Ascending aorta (tissue), 2 donors: Measurements from ENCODE around the gene LHFPL3. TPM values are rescaled to one million over a fixed set of nuclear protein-coding genes. Genes with fewer than 3 reads are reported as not detected.

Experiments
- DNase-seq, 2 donors: peaks; one replicate each; pipeline ENCODE4 v3.0.0-alpha.2; 2019; ENCODE audit warnings: low spot score in 2 of 2
- H3K27ac ChIP-seq, 2 donors: fragments of 200-600 bp; sonication (generic); one replicate each; pipeline ENCODE4 v1.5.1; 2016 to 2017; ENCODE audit warnings: mild to moderate bottlenecking in 1 of 2
- H3K27me3 ChIP-seq: fragments of 200-600 bp; sonication (generic); one replicate; pipeline ENCODE4 v1.5.1; 2017
- H3K36me3 ChIP-seq, 2 donors: fragments of 200-600 bp; sonication (generic); one replicate each; pipeline ENCODE4 v1.5.1; 2016
- H3K4me1 ChIP-seq, 2 donors: fragments of 200-600 bp; sonication (generic); one replicate each; pipeline ENCODE4 v1.5.1; 2016 to 2017; ENCODE audit warnings: mild to moderate bottlenecking in 1 of 2
- H3K4me3 ChIP-seq, 2 donors: fragments of 200-600 bp; sonication (generic); one replicate each; pipeline ENCODE4 v1.5.1; 2016 to 2017; ENCODE audit warnings: mild to moderate bottlenecking in 1 of 2
- H3K9me3 ChIP-seq, 2 donors: fragments of 200-600 bp; sonication (generic); one replicate each; pipeline ENCODE4 v1.5.1; 2016
- intact Hi-C: fragments of 100-400 bp; cut with DNase I; formaldehyde crosslinking; loops from one replicate; pipeline ENCODE4 v1.15.1; 2023
- total RNA-seq: library from RNA; depleted of rRNA; stranded (reverse); fragments of >200 nt; gene quantifications from one replicate; pipeline ENCODE4 v1.1.0, GENCODE V29; 2016
- TF ChIP-seq, protein P1 (sequence below), 3 experiments: fragments of 200-600 bp in 2 of 3; fragments of 450-650 bp in 1 of 3; sonication (generic) in 2 of 3; IDR thresholded peaks; one replicate each; pipeline ENCODE4 v1.5.1; 2016 to 2019; ENCODE audit warnings: antibody characterized with exemption in 3 of 3, mild to moderate bottlenecking in 1 of 3, moderate library complexity in 1 of 3

Gene LHFPL3
- total RNA-seq, 1 donor from 2014 or later, result not detected

DNA sequence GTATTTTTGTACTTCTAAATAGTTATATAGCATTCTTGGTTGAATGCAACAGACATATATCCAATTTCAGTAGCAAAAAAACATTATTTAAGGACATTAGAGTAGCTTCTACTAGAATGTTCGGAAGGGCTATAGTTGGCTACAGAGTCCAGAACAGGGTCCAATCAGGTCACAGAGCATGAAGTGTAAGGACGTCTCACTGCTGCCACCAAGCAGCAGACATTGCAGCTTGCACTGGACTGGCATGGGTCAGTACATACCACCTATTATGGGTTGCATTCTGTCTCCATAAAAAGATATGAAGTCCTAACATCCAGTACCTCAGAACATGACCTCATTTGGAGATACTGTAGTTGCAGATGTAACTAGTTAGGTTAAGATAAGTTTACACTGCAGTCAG is 87.3 kb downstream of the LHFPL3 start:
- H3K4me1 ChIP-seq, result no peaks in the 10 kb centered on the region
- H3K27me3 ChIP-seq, result no peaks in the 10 kb centered on the region
- intact Hi-C loops, result no loop called here
- H3K4me3 ChIP-seq, result no peak overlapping the region
- TF ChIP-seq, protein P1, sequence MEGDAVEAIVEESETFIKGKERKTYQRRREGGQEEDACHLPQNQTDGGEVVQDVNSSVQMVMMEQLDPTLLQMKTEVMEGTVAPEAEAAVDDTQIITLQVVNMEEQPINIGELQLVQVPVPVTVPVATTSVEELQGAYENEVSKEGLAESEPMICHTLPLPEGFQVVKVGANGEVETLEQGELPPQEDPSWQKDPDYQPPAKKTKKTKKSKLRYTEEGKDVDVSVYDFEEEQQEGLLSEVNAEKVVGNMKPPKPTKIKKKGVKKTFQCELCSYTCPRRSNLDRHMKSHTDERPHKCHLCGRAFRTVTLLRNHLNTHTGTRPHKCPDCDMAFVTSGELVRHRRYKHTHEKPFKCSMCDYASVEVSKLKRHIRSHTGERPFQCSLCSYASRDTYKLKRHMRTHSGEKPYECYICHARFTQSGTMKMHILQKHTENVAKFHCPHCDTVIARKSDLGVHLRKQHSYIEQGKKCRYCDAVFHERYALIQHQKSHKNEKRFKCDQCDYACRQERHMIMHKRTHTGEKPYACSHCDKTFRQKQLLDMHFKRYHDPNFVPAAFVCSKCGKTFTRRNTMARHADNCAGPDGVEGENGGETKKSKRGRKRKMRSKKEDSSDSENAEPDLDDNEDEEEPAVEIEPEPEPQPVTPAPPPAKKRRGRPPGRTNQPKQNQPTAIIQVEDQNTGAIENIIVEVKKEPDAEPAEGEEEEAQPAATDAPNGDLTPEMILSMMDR (IDR thresholded peaks at IDR 0.05), result no peak
- no peaks in the 10 kb centered on the region for H3K9me3 ChIP-seq
- H3K36me3 ChIP-seq, result no peaks in the 10 kb centered on the region
- no peak for DNase-seq
- H3K27ac ChIP-seq, result no peak overlapping the region

DNA sequence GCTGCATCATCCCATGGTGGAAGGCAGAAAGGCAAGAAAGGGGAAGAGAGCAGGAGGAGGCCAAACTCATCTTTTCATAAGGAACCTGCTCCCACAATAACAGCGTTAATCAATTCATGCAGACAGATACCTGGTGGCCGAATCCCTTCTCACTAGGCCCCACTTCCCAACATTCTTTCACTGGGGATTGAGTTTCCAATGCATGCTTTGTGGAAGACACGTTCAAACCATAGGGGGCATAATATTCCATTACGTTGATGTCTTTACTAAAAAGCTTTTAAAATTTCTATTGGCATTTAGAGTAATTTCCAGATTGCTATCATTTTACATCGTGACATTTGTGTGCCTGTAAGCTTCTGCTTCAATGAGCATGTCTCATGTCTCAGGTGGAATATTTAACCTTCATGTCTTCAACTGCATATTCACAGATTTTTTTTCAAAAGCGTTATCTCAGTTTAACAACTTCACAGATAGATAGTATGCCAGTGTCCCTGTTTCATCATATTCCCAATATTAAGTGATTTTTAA is 88.5 kb downstream of the LHFPL3 start:
- Histone ChIP-seq H3K4me1 (no peaks in the 10 kb centered on the region), H3K36me3 (no peaks in the 10 kb centered on the region), H3K27me3 (no peaks in the 10 kb centered on the region), H3K27ac (no peak overlapping the region), H3K4me3 (no peak overlapping the region), H3K9me3 (no peaks in the 10 kb centered on the region)
- intact Hi-C loops, result no loop called here
- DNase-seq, result no peak
- TF ChIP-seq, protein P1 (IDR thresholded peaks at IDR 0.05), result no peak

DNA sequence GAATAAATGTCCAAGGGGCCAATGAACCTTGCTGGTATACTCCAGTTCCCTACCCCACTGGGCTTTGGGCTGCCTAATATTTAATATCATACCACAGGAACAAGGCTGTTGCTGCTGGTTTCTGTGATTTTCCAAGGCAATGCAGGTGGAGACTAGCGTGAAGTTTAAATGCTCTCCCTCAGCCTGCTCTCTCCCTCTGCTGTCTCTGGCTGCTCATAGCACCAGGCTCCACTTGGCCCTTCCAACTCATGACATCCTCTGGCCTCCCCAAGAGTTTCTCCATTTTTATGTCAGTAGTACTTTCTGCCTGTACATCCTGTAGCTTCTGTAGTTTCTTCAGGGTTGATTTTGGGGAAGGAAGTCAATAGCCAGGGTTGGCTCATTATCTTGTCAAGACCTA is 103.5 kb downstream of the LHFPL3 start:
- H3K4me3 ChIP-seq, result no peak overlapping the region
- no peak for DNase-seq
- TF ChIP-seq, protein P1 (IDR thresholded peaks at IDR 0.05), result no peak
- no peaks in the 10 kb centered on the region for H3K4me1 ChIP-seq
- no peaks in the 10 kb centered on the region for H3K36me3 ChIP-seq
- intact Hi-C loops, result no loop called here
- no peaks in the 10 kb centered on the region for H3K9me3 ChIP-seq
- no peak overlapping the region for H3K27ac ChIP-seq
- no peaks in the 10 kb centered on the region for H3K27me3 ChIP-seq

DNA sequence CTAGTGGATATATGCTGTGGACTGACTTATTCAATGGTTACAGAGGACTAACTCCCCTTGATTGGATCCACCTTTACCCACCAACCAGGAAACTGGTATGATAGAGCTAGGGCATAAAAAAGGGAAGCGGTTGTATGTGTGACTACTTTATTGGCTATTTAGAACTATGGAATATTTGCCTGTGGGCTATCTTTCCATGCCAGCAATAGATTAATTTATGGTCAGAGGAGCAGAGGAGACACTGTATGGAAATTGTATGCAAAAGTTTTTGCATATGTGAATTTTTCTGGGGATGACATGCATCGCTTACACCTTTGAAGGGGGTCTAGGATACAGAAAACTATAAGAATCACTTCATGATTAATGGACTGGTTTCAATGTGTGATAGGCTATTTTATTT is 105.7 kb downstream of the LHFPL3 start:
- no peak for DNase-seq
- no peaks in the 10 kb centered on the region for H3K36me3 ChIP-seq
- H3K4me1 ChIP-seq, result no peaks in the 10 kb centered on the region
- H3K27ac ChIP-seq, result no peak overlapping the region
- intact Hi-C loops, result no loop called here
- H3K27me3 ChIP-seq, result no peaks in the 10 kb centered on the region
- no peak overlapping the region for H3K4me3 ChIP-seq
- H3K9me3 ChIP-seq, result no peaks in the 10 kb centered on the region
- TF ChIP-seq, protein P1 (IDR thresholded peaks at IDR 0.05), result no peak

DNA sequence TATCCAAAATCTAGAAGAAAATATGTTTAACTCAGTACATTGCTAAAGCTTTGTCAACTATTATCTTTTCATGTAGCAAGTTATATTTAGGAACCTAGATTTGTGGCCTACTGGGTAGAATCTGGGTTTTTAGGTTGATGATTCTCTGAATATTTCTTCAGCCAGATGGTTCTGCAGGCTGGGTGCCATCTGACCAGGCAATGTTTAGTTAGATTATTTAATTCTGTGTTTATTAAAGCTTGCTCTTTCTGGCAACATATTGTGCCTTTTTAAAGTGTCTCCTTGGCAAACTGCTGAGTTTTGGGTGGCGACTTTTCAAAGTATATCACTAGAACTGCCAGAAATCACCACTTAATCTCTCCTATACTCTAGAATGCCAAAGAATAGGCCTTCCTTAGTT is 114.1 kb downstream of the LHFPL3 start:
- intact Hi-C loops, result no loop called here
- Histone ChIP-seq H3K4me1 (no peaks in the 10 kb centered on the region), H3K4me3 (no peak overlapping the region), H3K36me3 (no peaks in the 10 kb centered on the region), H3K27ac (no peak overlapping the region), H3K27me3 (no peaks in the 10 kb centered on the region), H3K9me3 (no peaks in the 10 kb centered on the region)
- TF ChIP-seq, protein P1 (IDR thresholded peaks at IDR 0.05), result no peak
- no peak for DNase-seq

DNA sequence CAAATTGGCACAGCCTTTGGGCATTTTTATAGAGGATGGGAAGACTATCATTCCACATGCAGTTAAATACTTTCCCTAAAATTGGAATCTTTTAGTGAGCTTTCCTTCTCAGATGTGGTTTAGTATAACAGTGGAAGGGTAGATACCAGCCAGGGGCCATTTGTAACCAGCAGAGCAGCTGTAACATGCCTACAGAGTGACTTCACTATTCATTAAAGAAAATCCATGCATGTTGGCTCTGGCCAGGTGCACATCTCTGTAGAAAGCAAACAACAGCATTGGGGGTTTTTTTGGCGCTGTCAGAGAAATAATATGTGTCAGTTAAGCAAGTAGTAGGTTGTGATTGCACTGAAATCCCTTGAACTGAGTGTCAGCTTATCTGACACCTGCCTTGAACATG is 115.6 kb downstream of the LHFPL3 start:
- Histone ChIP-seq H3K9me3 (no peaks in the 10 kb centered on the region), H3K4me3 (no peak overlapping the region), H3K36me3 (no peaks in the 10 kb centered on the region), H3K27ac (no peak overlapping the region), H3K4me1 (no peaks in the 10 kb centered on the region), H3K27me3 (no peaks in the 10 kb centered on the region)
- no peak for DNase-seq
- TF ChIP-seq, protein P1 (IDR thresholded peaks at IDR 0.05), result no peak
- intact Hi-C loops, result no loop called here
